Ovary (tissue), 9 donors: ENCODE data around the gene TMEM18. TPM values are rescaled to one million over a fixed set of nuclear protein-coding genes. Genes with fewer than 3 reads are reported as not detected.

Experiments used
- DNase-seq, 5 donors: peaks; one replicate each; pipeline ENCODE4 v3.0.0-alpha.2; 2019 to 2020
- H3K27ac ChIP-seq, 2 donors: fragments of 200-600 bp; one replicate each; pipeline versions ENCODE4 v1.5.1 to v1.8.0; 2019 to 2022
- H3K27me3 ChIP-seq: fragments of 200-600 bp; one replicate; pipeline ENCODE4 v1.8.0; 2022
- H3K36me3 ChIP-seq: fragments of 200-600 bp; sonication (generic); one replicate; pipeline ENCODE4 v1.5.1; 2019
- H3K4me1 ChIP-seq: one replicate; pipeline ENCODE4 v1.8.1; 2013; ENCODE audit warnings: mild to moderate bottlenecking, moderate library complexity; ENCODE audit not compliant: insufficient read depth
- H3K4me3 ChIP-seq: fragments of 200-600 bp; sonication (generic); one replicate; pipeline ENCODE4 v1.5.1; 2017
- H3K9me3 ChIP-seq, 2 donors: fragments of 200-600 bp in 1 of 2; sonication (generic) in 1 of 2; one replicate each; pipeline versions ENCODE4 v1.5.1 to v1.8.1; 2013 to 2019; ENCODE audit warnings: mild to moderate bottlenecking in 1 of 2, moderate library complexity in 1 of 2
- EP300 ChIP-seq: sonication (generic); formaldehyde crosslinking; IDR thresholded peaks from one replicate; pipeline ENCODE4 v1.6.1; 2017; ENCODE audit warnings: antibody characterized with exemption
- POLR2A ChIP-seq: fragments of 450-650 bp; IDR thresholded peaks from one replicate; pipeline ENCODE4 v1.6.1; 2017; ENCODE audit warnings: antibody characterized with exemption, mild to moderate bottlenecking, moderate library complexity
- WGBS, 3 donors: extraction: QIAGEN DNeasy Blood & Tissue Kit in 1 of 3; methylation state at CpG; one replicate each; pipeline versions ENCODE4 v1.1.5 to v1.1.7; 2013 to 2017; 5-methylcytosine and 5-hydroxymethylcytosine counted together
- intact Hi-C, 4 donors: fragments of 100-400 bp; cut with DNase I; formaldehyde crosslinking; loops; one replicate each; pipeline versions ENCODE4 v1.11.0 to v1.15.1; 2022 to 2023
- polyA plus RNA-seq, 2 donors: library from polyadenylated mRNA; stranded (reverse); fragments of 200-250 nt in 1 of 2; fragments of 350-450 nt in 1 of 2; fragmentation: Illumina TruSeq in 1 of 2; extraction: RNeasy Lipid Tissue Mini Kit (QIAGEN cat#74804) in 1 of 2; gene quantifications; one replicate each; pipeline ENCODE4 v1.2.3, GENCODE V29; 2013 to 2014
- total RNA-seq, 7 donors: library from RNA; depleted of rRNA in 2 of 7; stranded (reverse); fragments of >200 nt in 2 of 7; fragmentation: NEBNext Ultra II Directional in 3 of 7; extraction: Animal tissue kit (Norgen Biotek cat#: 25700) in 3 of 7; gene quantifications; one replicate each; pipeline versions ENCODE4 v1.1.0 to v1.2.4, GENCODE V29; 2016 to 2023
- TF ChIP-seq, protein P1 (sequence below), 3 donors: fragments of 450-650 bp in 2 of 3; fragments of 200-600 bp in 1 of 3; IDR thresholded peaks; one replicate each; pipeline versions ENCODE4 v1.5.1 to v1.8.0; 2016 to 2022; ENCODE audit warnings: antibody characterized with exemption in 3 of 3, mild to moderate bottlenecking in 1 of 3
- donor health status: DM: no; HTN: no; CAD: no; lungs with moderate emphysema.
- donor health status: DM: no; HTN: no; CAD: no.
- donor health status: Bipolar disorder and iron deficiency.
- donor health status: DM: yes; HTN: yes; CAD: no.
- donor health status: DM: no; HTN: no; CAD: no.
- donor health status: DM: yes; HTN: yes; CAD: no.

Gene TMEM18
- total and polyA plus RNA-seq, 9 donors = 27.5 to 48.5 (median 40.4) TPM

DNA sequence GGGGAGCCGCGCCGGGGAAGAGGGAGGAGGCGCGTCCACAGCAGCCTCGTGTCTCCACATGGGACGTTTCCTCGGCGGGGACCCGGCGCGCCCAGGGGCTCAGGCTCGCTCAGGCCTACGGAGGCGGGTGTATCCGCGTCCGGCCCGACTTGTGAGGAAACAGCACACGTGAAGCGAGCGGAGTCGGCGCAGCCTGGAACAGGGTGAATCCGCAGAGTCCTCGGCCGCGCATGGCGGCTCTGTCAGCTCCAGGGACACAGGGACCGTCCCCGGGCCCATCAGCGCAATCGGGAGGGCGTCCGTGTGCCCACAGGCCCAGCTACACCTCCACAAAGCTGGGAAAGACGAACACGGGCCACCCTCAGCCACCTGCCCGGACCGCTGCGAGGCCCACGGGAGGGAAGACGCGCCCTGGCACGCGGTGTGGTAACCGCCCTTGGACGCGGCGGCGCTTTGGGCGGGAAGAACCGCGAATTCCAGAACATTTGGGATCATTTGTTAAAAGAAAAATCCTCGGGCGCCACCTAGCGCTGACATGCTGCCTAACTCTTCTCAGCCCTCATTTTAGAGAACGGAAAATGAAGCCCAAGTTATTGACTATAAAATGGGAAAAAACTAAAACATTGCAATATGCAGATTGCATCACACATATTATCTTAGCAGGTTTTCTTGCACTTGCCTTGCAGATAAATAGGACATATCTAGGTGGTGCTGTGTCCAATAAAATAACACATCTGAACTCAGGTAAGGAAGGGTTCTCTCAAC, 40.4 kb downstream of the TMEM18 start:
- TF ChIP-seq EP300 = no peak
- TF ChIP-seq, protein P1, sequence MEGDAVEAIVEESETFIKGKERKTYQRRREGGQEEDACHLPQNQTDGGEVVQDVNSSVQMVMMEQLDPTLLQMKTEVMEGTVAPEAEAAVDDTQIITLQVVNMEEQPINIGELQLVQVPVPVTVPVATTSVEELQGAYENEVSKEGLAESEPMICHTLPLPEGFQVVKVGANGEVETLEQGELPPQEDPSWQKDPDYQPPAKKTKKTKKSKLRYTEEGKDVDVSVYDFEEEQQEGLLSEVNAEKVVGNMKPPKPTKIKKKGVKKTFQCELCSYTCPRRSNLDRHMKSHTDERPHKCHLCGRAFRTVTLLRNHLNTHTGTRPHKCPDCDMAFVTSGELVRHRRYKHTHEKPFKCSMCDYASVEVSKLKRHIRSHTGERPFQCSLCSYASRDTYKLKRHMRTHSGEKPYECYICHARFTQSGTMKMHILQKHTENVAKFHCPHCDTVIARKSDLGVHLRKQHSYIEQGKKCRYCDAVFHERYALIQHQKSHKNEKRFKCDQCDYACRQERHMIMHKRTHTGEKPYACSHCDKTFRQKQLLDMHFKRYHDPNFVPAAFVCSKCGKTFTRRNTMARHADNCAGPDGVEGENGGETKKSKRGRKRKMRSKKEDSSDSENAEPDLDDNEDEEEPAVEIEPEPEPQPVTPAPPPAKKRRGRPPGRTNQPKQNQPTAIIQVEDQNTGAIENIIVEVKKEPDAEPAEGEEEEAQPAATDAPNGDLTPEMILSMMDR (IDR thresholded peaks at IDR 0.05) = peak in 2 of 3 donors; percentile 32 to 67
- peak; percentile 14 for TF ChIP-seq POLR2A
- Histone ChIP-seq H3K4me3 (no peak overlapping the region), H3K4me1 (peaks cover 2% of the 10 kb centered on the region), H3K36me3 (no peaks in the 10 kb centered on the region), H3K27ac (no peak overlapping the region), H3K9me3 (no peaks in the 10 kb centered on the region), H3K27me3 (no peaks in the 10 kb centered on the region)
- intact Hi-C loops = loop anchor here in 1 of 4 donors (10.0 kb wide), 1 partner anchor 392 kb away; no protein-coding TSS in a partner anchor
- peak; percentile 52 to 86 (median 66) for DNase-seq
- WGBS, 3 donors = 3 to 32% (median 15%) methylated on average over 24 to 57 of the region's 57 CpGs

GRCh38 chr2:635687-636621, 41.3 kb downstream of the TMEM18 start:
- peaks cover 2% of the 10 kb centered on the region for H3K4me1 ChIP-seq
- no peak for TF ChIP-seq EP300
- no peak for TF ChIP-seq POLR2A
- TF ChIP-seq, protein P1 (IDR thresholded peaks at IDR 0.05) = no peak
- whole genome bisulfite sequencing, 3 donors = 75 to 89% (median 83%) methylated on average over 53 to 57 of the region's 57 CpGs
- H3K36me3 ChIP-seq = no peaks in the 10 kb centered on the region
- no peaks in the 10 kb centered on the region for H3K9me3 ChIP-seq
- DNase-seq = no peak
- H3K4me3 ChIP-seq = no peak overlapping the region
- H3K27me3 ChIP-seq = no peaks in the 10 kb centered on the region
- intact Hi-C loops = loop anchor here in 1 of 4 donors (10.0 kb wide), 1 partner anchor 391 kb away; no protein-coding TSS in a partner anchor
- H3K27ac ChIP-seq = no peak overlapping the region

- H3K9me3 ChIP-seq = no peaks in the 10 kb centered on the region
- no peak overlapping the region for H3K27ac ChIP-seq
- intact Hi-C loops = loop anchor here in 1 of 4 donors (10.0 kb wide), 1 partner anchor 390 kb away; no protein-coding TSS in a partner anchor
- peaks cover 2% of the 10 kb centered on the region for H3K4me1 ChIP-seq
- no peaks in the 10 kb centered on the region for H3K27me3 ChIP-seq
- TF ChIP-seq, protein P1 (IDR thresholded peaks at IDR 0.05) = no peak
- no peaks in the 10 kb centered on the region for H3K36me3 ChIP-seq
- DNase-seq = no peak
- WGBS, 3 donors = 74 to 82% (median 75%) methylated on average over 16 of the region's 16 CpGs
- H3K4me3 ChIP-seq = no peak overlapping the region
Observed at GRCh38 chr2:634636-635388, 42.4 kb downstream of the TMEM18 start.

DNA sequence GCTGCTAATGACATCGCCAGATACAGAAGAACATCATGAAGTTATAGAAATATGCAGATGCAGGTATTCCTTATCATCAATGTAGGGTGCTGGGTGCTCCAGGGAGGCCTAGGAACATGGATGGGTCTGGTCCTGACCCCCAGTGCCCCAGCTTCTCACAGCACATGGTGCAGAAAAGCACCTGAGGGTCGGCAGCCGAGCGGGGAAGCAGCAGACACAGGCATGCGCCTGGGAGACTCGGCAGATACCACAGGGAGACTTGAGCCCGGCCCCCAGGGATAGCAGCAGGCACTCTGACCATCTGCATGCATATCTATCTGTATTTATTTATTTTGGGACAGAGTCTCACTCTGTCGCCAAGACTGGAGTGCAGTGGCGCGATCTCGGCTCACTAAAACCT, 43.2 kb downstream of the TMEM18 start:
- Histone ChIP-seq H3K4me3 (no peak overlapping the region), H3K4me1 (peaks cover 2% of the 10 kb centered on the region), H3K9me3 (no peaks in the 10 kb centered on the region), H3K27me3 (no peaks in the 10 kb centered on the region), H3K36me3 (no peaks in the 10 kb centered on the region), H3K27ac (no peak overlapping the region)
- TF ChIP-seq, protein P1 (IDR thresholded peaks at IDR 0.05) = no peak
- TF ChIP-seq POLR2A = no peak
- TF ChIP-seq EP300 = no peak
- intact Hi-C loops = loop anchor here in 1 of 4 donors (10.0 kb wide), 1 partner anchor 389 kb away; no protein-coding TSS in a partner anchor
- 84 to 89% (median 84%) methylated on average over 11 of the region's 11 CpGs for WGBS, 3 donors
- DNase-seq = no peak
